Measurements from ENCODE around the gene IL18BP. TPM values are rescaled to one million over a fixed set of nuclear protein-coding genes. Genes with fewer than 3 reads are reported as not detected.

Gene IL18BP
- total RNA-seq, 1 experiment from 2014 or later = 18.2 TPM

DNA sequence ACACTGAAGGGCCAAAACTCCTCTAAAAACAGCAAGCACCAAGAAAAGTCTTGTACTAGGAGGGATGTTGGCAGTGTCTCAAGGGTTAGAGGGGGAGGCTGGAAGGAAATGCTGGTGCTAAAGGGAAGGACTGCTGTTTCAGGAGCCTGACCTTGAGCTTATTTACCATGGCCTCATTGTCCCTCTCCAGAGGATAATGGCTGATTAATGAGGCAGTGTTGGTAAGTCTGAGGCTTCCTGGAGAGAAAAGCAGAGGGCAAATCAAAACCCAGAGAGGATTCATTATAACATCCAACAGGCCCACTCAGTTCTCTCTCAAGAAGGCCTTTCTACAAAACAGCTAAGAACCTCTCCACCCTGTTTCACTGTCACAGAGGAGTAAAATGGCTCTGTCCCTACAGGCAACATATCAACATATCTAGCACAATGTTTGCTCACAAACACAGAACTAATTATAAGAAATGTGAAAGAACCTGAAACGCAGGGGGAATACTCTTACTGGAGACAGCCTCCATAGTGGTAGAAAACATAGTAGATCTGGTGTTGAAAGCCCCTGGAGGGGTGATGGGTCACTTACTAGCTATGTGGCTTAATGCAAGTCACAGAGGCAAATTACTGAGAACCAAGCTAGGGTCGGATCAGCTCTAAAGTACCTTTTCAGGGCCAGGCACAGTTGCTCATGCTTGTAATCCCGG, 50.2 kb downstream of the IL18BP start:
- no peak overlapping the region for H3K27ac ChIP-seq (ENCODE audit: low read length)
- CTCF ChIA-PET = no interaction called here
- ATAC-seq = no peak
- H3K27me3 ChIP-seq (ENCODE audit: control insufficient read depth, insufficient read depth, low read length) = no peaks in the 10 kb centered on the region
- no peaks in the 10 kb centered on the region for H3K4me1 ChIP-seq (ENCODE audit: control insufficient read depth, insufficient read depth, low read length)
- H3K9me3 ChIP-seq (ENCODE audit: control insufficient read depth, insufficient read depth, low read depth, low read length) = no peaks in the 10 kb centered on the region
- intact Hi-C loops (cut with micrococcal nuclease; ENCODE audit: unreplicated experiment) (no loop called here), in situ Hi-C loops (cut with HindIII; ENCODE audit: low pct_unique_long_range_greater_than_20kb, low sequenced_read_pairs) (no loop called here)
- no peak for DNase-seq (ENCODE audit: low read depth, low spot score)
- no peak for TF ChIP-seq TCF7L2 (IDR thresholded peaks at IDR 0.05; ENCODE audit: low read depth, low read length)
- TF ChIP-seq, protein P1, sequence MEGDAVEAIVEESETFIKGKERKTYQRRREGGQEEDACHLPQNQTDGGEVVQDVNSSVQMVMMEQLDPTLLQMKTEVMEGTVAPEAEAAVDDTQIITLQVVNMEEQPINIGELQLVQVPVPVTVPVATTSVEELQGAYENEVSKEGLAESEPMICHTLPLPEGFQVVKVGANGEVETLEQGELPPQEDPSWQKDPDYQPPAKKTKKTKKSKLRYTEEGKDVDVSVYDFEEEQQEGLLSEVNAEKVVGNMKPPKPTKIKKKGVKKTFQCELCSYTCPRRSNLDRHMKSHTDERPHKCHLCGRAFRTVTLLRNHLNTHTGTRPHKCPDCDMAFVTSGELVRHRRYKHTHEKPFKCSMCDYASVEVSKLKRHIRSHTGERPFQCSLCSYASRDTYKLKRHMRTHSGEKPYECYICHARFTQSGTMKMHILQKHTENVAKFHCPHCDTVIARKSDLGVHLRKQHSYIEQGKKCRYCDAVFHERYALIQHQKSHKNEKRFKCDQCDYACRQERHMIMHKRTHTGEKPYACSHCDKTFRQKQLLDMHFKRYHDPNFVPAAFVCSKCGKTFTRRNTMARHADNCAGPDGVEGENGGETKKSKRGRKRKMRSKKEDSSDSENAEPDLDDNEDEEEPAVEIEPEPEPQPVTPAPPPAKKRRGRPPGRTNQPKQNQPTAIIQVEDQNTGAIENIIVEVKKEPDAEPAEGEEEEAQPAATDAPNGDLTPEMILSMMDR (IDR thresholded peaks at IDR 0.05) = no peak
- TF ChIP-seq, protein P2, sequence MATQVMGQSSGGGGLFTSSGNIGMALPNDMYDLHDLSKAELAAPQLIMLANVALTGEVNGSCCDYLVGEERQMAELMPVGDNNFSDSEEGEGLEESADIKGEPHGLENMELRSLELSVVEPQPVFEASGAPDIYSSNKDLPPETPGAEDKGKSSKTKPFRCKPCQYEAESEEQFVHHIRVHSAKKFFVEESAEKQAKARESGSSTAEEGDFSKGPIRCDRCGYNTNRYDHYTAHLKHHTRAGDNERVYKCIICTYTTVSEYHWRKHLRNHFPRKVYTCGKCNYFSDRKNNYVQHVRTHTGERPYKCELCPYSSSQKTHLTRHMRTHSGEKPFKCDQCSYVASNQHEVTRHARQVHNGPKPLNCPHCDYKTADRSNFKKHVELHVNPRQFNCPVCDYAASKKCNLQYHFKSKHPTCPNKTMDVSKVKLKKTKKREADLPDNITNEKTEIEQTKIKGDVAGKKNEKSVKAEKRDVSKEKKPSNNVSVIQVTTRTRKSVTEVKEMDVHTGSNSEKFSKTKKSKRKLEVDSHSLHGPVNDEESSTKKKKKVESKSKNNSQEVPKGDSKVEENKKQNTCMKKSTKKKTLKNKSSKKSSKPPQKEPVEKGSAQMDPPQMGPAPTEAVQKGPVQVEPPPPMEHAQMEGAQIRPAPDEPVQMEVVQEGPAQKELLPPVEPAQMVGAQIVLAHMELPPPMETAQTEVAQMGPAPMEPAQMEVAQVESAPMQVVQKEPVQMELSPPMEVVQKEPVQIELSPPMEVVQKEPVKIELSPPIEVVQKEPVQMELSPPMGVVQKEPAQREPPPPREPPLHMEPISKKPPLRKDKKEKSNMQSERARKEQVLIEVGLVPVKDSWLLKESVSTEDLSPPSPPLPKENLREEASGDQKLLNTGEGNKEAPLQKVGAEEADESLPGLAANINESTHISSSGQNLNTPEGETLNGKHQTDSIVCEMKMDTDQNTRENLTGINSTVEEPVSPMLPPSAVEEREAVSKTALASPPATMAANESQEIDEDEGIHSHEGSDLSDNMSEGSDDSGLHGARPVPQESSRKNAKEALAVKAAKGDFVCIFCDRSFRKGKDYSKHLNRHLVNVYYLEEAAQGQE (IDR thresholded peaks at IDR 0.05; ENCODE audit: insufficient read depth in 1 of 2, low read depth in 2 of 2, low read length in 1 of 2) = no peak
- TF ChIP-seq SIN3A (IDR thresholded peaks at IDR 0.05; ENCODE audit: borderline replicate concordance, insufficient read depth, low read depth, low read length) = no peak
- no peak for TF ChIP-seq POLR2AphosphoS5 (IDR thresholded peaks at IDR 0.05; ENCODE audit: low read depth, low read length)
- POLR2A ChIA-PET = interaction anchor here (1.3 kb wide), 1 partner anchor 10 kb away, joined by 6 read pairs; no protein-coding TSS in a partner anchor
- no peak overlapping the region for H3K4me3 ChIP-seq (ENCODE audit: low read depth in 2 of 2, low read length in 2 of 2)
- no TSS peak for BruUV-seq (replicated peaks)
- H3K36me3 ChIP-seq (ENCODE audit: control insufficient read depth, insufficient read depth, low read length) = peaks cover 3% of the 10 kb centered on the region; the same call in 1 of the 2 replicates

Other genes with a start within 250 kb of the IL18BP start
- not detected for gene DEFB108B, start 165.7 kb upstream of the IL18BP start, total RNA-seq (2021; ENCODE audit: unreplicated experiment)
- gene DEFB131B, start 120.5 kb upstream of the IL18BP start, total RNA-seq (2021; ENCODE audit: unreplicated experiment) = not detected
- gene XNDC1N, start 70.3 kb upstream of the IL18BP start, total RNA-seq (2021; ENCODE audit: unreplicated experiment) = 11.5 TPM
- gene RNF121, start 69.9 kb upstream of the IL18BP start, total RNA-seq (2021; ENCODE audit: unreplicated experiment) = 69.6 TPM
- gene NUMA1, start 81.6 kb downstream of the IL18BP start, total RNA-seq (2021; ENCODE audit: unreplicated experiment) = 145 TPM
- gene LRRC51, start 81.9 kb downstream of the IL18BP start, total RNA-seq (2021; ENCODE audit: unreplicated experiment) = 13.4 TPM
- gene LAMTOR1, start 104.4 kb downstream of the IL18BP start, total RNA-seq (2021; ENCODE audit: unreplicated experiment) = 126 TPM
- gene TOMT, start 107.0 kb downstream of the IL18BP start, total RNA-seq (2021; ENCODE audit: unreplicated experiment) = not detected
- gene ANAPC15, start 113.8 kb downstream of the IL18BP start, total RNA-seq (2021; ENCODE audit: unreplicated experiment) = 78.2 TPM
- gene FOLR3, start 136.8 kb downstream of the IL18BP start, total RNA-seq (2021; ENCODE audit: unreplicated experiment) = not detected
- not detected for gene FOLR1, start 193.2 kb downstream of the IL18BP start, total RNA-seq (2021; ENCODE audit: unreplicated experiment)
- gene FOLR2, start 217.9 kb downstream of the IL18BP start, total RNA-seq (2021; ENCODE audit: unreplicated experiment) = not detected
- 298 TPM for gene INPPL1, start 225.9 kb downstream of the IL18BP start, total RNA-seq (2021; ENCODE audit: unreplicated experiment)
- gene PHOX2A, start 245.3 kb downstream of the IL18BP start, total RNA-seq (2021; ENCODE audit: unreplicated experiment) = not detected